DMS53 (cell line): ENCODE data around the gene SCLT1.
A peak's percentile ranks its signal among the peaks of the same experiment; 100 is the strongest.

Experiments used
- DNase-seq: peaks from one replicate; lab custom pipeline; 2025; lab: John Stamatoyannopoulos, UW

SCLT1 gene

DNA sequence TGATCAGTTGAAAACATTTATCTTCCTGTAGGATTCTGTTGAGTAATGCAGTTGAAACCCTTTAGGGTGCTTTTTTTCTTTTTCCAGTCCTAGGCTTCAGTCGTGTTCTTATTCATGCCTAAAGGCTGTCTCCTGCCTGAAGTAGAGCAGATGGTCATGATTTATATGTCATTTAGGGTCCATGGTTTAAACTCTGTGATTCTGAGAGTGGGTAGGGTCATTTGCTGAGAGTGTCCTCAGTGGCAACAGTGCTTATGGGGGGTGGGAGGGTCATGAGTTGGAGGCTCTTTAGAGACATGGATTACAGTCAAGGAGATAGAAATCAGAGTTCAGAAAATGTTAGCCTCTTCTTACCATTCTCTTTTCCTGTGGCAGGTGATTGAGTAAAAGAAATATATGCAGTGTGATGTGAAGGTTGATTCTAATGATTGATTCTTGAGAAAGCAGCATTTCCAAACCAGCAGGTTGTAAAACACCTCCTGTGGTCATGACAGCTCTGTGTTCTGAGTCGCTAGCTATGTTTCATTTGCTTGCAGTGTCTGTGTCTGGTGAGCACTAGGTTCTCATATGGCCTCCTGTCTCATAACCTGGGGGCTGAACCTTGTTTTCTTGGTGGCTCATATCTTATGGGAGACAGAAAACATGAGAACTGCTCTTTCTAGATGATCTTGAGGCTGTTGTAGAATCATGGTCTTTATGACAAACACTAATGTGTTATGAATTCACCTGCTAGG, 223.4 kb downstream of the SCLT1 start:
- no peak for DNase-seq

DNA sequence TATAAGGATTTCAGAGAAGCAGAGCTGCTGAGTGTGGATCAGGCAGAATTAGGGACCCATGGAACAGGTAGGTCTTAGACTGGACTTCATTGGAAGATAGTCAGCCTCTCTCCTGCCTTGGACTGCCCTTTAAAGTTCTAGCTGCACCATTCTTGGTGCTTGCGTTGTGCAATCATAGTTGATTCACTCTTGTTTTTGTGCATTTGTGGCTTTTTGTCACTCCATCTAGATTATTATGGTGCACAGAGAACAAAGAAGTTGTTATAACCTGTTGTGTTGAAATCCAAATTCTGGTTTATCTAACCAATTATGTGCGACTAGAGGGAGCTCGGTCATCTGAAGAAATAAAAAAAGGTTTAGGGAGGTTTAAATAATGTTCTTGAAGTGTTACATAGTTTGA, 224.6 kb downstream of the SCLT1 start:
- no peak for DNase-seq

DNA sequence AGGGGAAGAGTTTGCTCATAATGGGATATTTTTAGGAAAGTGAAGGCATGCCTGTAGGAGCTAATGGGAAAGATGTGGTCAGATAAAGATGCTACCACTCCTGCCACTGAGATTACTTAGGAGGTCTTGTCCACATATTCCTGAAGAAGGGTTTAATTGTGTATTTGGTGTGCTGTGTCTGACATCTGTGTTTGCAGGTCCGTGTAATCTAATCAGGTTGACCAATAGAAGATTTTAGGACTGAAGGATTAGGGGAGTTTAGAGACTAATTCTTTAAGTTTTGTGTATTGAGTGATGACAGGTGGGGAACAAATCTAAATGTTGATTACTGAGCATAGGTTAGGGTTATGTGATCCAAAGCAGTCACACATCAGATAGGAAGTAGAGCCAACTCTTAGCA, 226.6 kb downstream of the SCLT1 start:
- no peak for DNase-seq

DNA sequence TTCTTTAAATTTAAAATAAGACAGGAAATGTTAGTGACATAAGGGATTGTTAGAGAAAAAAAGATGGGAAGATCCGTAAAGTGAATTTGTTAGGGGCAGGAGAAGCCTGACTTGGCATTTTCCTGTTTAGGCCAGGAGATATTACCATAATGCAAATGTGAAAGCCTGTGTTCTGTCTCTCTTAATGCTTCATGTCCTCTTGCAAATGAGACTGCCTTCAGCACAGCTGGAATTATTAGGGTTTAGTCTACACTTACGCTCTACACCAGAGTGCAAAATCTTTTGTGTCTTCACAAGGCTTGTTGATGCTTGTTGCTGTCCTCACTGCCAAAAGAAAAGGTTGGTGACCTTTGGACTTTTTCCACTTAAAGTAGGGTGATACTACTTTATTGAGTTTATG, 227.1 kb downstream of the SCLT1 start:
- DNase-seq = no peak

DNA sequence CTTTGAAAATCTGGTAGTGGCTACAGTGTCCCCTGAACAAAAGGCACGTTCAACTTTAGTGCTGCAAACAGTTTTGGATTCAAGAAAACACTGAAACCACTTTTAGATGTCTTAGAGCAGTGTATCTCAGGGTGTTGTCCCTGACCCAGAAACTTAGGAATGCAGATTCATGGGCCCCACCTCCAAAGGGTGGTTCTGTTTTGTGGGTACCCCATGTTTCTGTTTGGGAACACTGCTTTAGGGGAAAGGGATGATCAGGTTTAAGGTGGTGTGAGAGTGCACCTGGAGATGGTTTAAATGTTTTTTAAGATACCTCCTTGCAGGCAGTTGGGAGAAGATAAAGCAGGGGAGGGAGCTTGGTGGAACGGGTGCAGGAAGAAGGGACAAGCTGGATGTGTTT, 228.2 kb downstream of the SCLT1 start:
- DNase-seq = no peak

DNA sequence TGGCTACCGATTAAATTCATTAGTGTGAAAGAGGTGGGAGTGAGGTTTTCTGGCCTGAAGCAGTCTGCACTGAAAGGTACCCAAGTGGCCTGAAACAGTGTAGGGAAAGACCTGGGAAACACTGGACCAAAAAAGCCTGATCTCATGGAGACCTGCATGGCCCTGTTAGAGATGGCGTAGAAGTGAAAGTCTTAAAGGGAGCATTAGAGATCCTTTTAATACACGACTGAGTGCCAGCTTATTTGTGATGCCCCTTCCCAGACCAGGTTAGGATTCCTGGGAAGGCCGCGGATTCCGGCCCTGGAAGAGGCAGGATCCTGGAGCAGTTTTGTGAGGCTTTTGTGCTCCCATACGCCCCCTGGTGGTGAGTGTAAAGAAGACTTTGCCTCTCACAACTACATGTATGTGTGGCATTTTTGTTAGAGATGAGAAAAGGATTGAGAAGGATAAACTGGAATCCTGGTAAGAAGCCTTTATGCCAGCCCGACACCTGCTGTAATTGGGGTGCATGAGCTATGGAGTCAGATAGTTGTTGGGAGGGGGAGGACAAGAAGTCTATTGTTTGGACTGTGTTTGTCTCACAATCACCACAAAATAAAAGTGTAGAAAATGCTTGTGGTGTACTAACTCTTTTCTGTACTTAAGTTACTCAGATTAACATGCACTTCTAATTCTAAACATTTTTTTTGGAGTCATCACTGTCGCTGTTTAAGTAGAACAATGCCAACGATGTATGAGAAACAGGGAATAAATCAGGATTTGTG, 229.8 kb downstream of the SCLT1 start:
- DNase-seq = peak; percentile 81

DNA sequence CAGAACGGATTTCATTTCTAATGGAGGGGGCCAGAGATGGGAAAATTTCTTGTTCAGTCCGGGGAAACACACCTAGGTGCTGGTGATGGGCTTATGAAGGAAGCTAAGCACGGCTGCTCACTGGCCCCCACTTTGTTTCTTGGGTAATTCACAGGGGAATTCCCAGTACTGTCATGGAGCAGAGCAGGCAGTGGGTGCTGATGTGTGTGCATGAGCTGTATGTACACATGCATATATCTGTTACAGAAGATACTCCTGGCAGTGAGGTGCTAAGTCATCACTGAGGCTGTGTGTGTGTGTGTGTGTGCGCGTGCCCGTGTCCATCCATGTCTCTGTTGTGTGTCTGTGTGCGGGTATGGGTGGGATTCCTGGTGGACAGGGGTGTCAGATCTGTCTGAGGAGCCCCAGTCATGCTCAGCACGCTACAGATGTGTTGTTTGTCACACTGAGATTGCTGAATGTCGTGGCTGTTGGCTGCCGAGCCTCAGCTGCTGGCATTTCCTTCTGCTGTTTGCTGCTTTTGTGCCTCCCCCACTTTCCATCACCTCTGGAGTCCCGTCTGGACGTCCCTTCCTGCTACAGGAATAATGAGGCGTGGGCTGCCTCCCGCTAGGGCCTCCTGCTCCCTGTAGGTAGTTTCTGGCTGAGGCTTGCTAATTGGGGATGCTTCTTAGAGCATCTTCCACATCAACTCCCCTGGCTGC, 230.6 kb downstream of the SCLT1 start:
- DNase-seq = peak; percentile 6

DNA sequence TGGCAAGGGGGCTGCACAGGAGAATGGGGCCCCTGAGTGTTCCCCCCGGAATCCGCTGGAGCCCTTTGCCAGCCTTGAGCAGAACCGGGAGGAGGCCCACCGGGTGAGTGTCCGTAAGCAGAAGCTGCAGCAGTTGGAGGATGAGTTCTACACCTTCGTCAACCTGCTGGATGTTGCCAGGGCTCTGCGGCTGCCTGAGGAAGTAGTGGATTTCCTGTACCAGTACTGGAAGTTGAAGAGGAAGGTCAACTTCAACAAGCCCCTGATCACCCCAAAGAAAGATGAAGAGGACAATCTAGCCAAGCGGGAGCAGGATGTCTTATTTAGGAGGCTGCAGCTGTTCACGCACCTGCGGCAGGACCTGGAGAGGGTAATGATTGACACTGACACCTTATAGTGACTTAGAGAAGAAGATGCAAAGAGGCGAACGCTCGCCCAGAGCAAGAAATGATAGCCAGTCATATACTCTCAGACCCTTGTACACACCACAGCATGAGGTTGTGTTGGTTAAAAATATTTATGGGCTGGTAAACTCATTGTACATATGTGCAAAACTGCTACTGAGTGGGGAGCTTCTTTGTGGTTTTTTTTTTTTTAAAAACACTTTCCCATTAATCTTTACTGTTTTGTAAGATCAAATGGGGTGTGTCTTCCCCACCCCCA, 231.4 kb downstream of the SCLT1 start:
- DNase-seq = no peak

DNA sequence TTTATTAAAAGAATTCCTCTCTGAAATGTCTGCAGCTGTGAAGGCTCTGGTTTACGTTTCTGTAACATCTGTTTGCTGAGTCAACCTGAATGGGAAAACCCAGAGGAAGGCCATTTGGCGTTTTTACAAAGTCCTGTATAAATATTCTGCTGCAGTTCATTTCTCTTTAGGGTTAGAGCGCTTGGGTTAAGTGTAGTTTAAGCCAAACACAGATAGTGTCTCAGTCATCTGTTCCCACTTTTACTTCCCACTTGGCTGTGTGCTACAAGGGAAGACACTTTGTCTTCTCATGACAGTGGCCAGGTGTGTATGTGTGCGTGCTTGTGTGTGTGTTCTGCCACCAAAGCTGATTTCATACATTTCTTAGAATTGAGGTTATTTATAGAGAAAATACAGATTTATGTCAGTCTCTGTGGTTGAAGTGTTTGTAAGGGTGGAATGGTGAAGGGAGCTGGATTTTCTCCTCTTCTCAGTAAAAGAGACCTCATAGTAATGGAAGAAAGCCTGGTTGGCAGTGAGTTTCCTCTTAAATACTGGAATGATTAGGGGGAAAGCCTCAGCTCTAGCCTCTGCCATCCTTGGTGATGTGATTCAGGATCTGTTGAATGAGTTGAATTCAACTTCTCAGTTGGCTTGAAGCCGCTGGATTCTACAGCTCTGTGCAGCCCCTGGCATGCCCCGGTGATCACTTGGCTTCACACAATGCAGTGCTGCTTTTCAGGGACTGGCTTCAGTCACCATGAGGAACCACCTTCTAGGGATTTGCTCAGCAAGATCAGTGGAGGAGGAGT, 233.3 kb downstream of the SCLT1 start:
- no peak for DNase-seq

DNA sequence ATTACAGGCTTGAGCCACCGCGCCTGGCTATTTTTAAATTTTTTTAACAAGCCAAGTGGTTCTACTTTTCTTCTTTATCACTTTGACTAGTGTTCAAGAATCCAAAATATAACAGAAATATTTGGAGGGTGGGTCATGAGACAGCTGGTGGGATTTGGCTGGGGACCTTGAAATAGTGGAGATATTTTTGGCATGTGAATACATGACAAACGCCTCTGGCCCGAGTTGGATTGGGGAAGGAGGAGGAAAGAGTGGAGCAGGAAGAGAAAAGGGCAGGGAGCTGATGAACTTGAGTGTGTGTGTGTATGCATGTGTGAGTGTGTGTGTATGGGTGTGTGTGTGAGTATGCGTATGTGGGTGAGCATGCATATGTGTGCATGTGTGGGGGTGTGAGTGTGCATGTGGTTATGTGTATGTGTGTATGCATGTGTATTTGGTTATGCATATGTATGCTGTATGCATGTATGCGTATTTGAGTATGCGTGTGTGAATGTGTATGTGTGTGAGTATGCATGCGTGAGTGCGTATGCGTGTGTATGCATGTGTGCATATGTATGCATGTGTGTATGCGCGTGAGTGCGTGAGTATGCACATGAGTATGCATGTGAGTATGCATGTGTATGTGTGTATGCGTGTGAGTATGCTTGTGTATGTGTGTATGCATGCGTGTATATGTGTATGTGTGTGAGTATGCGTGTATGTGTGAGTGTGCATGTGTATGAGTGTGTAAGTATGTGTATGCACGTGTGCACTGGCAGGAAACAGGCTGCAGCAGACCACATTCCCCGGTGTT, 234.3 kb downstream of the SCLT1 start:
- no peak for DNase-seq

DNA sequence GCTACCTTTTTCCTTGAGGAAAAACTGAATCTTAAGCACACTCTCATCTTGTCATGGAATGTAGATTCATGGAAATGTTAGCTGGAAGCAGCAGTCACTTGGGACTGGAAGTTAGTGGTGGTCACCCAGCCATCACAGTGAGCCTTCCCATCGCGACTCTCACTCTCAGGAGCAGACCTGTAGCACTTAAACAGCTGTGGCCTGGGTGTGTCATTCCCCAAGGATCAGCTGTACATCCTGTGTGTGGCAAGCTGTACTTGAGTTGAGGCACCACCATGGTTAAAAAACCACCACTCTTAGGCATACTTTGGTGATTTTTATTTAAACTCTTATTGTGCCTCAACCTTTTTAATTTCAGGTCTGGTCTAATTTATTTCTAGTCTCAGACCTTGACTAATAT, 237.1 kb downstream of the SCLT1 start:
- DNase-seq = no peak

DNA sequence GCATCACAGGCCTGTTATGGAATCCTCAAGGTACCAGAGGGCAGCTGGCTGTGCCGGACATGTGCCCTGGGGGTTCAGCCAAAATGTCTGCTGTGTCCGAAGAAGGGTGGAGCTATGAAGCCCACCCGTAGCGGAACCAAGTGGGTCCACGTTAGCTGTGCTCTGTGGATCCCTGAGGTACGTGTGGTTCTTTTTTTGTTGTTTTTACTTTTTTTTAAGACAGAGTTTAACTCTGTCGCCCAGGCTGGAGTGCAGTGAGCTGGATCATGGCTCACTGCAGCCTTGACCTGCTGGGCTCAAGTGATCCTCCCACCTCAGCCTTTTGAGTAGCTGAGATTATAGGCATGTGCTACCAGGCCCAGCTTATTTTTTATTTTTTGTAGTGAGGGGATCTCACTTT, 237.7 kb downstream of the SCLT1 start:
- no peak for DNase-seq

DNA sequence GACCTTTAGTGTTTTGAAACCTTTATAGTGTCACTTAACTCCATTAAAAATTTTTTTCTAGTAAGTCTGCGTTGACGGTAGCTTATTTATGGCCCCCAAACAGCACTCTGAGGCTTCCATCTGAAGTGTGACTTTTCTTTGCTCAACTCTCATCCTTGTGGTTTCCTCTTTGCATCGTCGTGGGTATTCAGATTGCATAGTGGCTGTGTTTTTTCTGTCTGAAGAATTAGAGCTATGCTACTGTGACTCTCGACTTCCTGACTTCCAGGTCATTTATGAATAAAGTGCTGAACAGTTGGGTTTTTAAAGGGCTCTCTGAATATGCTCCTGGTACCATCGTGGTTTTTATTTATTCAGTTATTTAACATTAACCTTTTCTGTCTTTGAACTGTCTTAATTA, 238.9 kb downstream of the SCLT1 start:
- DNase-seq = no peak

DNA sequence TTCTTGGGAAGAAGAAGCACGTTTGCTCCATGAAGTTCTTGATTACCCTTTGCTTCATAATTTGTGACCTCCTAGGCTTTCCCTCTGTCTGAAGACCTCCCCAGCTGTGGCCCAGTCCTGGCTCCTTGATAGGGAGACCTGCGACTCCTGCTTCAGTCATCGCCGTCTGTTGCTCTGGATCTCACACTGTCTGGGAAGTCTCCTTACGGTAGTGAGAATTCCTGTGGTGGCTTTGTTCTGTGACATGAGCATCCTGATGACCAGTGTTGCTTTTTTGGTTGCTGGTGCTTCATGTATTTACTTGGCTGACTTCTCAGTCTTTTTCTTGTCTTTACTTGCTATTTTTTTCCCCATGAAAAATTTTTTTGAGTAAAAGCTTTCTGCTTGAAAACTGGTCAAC, 239.6 kb downstream of the SCLT1 start:
- DNase-seq = no peak

DNA sequence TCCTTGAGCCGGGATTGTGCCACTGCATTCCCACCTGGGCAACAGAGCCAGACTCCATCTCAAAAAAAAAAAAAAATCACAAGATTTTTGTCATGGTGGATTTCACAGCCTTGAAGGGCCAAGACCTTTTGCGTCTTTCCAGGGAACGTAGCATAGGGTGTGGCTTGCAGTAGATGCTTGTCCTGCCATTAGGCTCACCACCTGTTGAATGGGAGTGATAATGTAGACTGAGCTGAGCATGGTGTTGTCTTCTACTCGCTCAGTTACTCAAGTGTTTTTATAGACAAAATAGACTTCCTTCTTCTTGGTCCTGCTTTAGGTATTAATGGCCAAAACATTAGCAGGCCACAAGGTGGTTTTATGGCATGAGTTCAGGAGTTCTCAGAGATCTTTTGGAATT, 243.1 kb downstream of the SCLT1 start:
- DNase-seq = no peak

DNA sequence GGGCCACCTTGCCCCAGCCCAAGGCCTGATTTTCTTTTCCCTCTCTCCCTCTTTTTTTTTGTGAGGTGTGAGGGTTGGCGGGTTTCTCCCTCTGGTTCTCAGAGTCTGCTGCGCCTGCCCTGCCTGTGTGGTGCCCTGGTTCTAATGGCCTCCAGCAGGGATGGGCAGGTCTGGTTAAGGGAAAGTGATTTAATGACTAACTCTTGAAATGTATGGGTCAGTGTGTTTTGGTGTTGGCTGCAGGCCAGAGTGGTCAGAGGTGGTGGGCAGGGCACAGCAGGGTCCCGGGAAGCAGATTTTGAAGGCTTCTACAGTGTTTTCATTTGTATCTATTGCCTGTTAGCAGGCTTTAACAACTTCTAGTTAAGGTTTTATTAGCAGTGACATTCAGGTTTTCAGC, 244.9 kb downstream of the SCLT1 start:
- no peak for DNase-seq

DNA sequence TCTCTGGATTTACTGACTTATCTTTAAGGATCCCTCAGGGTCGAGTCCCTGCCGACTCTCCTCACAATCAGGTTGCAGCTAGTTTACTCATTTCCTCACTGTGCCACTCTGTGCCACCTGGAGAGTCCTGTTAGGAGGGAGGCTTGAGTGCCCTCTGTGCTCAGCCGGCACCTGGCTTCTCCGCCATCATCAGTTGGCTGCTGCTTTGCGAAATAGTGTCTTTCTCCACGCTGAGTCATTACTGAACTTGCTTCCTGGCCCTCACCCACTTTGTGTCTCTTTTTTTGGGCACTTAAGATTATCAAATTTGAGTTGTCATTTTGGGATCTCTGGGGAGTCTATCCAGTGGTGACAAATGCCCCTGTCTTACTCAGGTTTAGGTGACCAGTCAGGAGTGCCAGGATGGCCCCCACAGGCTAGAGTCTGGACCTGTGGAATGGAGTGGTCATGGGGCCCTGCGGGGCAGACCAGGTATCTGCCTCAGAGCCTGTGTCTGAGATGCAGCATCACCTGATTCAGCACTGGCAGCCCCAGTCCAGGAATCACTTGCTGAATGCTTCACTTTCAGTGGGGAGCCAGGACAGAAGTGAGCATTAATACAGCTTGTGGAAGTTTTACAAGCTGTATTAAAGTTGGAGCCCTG, 246.1 kb downstream of the SCLT1 start:
- peak; percentile 89 for DNase-seq

DNA sequence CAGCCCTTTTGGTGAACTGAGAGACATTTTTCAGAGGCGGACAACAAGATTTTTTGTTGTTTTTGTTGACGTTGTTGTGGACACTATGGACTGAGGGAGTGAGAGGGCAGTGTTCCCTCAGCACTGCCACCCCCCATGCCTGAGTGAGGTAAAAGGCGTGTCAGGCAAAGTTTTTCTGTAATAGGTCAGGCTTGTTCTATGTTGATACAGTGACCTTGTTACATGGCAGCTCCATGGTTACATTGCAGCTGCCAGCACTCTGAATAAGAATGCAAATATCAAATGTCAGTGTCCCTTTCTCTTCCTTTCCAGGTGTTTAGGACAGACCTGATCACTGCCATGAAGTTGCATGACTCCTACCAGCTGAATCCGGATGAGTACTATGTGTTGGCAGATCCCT, 247.3 kb downstream of the SCLT1 start:
- peak; percentile 96 for DNase-seq

DNA sequence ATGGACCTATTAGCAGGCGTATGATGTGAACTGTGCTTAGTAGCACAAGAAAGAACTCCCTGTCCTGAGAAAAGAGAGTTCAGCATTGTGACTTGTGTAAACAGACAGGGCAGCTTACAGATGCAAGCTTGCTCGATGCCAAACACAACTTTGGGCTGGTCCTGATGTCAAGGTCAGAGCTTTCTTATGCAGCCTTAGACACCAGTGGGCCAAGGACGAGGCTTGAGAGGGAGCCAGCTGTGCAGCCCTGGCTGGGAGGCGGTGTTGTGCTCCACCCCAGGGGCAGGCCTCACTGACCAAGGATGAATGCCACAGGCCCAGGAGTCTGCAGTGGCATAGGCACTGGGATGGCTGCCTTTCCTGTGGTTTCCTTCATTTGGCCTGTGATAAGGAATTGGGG, 248.4 kb downstream of the SCLT1 start:
- DNase-seq = peak; percentile 27

DNA sequence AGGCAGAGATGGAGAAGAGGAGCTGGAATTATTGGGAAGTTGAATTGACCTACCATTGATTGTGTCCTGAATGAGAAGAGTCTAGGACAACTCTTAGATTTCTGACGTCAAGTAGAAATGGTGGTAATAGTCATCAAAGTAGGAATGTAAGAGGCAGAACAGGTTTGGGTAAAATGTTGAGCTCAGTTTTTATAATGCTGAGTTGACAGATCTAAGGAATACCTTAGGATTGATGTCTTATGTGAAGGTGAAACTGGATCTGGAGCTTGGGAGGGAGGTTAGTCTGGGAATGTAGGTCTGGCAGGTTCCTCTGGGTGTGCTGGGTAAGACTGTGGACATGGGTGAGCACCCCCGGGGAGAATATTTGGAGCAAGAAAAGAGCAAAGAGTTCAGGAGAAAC, 251.9 kb downstream of the SCLT1 start:
- DNase-seq = no peak
